Sigmoid colon (tissue), 4 donors: Measurements from ENCODE around the gene MRPL9.

Source experiments
- CTCF ChIP-seq, 4 experiments: fragments of 450-650 bp in 3 of 4; fragments of 200-600 bp in 1 of 4; IDR thresholded peaks; one replicate each; pipeline ENCODE4 v1.5.1; 2016 to 2019; ENCODE audit warnings: antibody characterized with exemption in 4 of 4, mild to moderate bottlenecking in 3 of 4, moderate library complexity in 2 of 4
- EP300 ChIP-seq, 4 donors: sonication (generic); formaldehyde crosslinking; IDR thresholded peaks; one replicate each; pipeline ENCODE4 v1.6.1; 2017; ENCODE audit warnings: antibody characterized with exemption in 4 of 4
- POLR2AphosphoS5 ChIP-seq, 4 donors: sonication (generic); formaldehyde crosslinking; IDR thresholded peaks; one replicate each; pipeline ENCODE4 v1.6.1; 2017; ENCODE audit warnings: antibody characterized with exemption in 4 of 4

DNA sequence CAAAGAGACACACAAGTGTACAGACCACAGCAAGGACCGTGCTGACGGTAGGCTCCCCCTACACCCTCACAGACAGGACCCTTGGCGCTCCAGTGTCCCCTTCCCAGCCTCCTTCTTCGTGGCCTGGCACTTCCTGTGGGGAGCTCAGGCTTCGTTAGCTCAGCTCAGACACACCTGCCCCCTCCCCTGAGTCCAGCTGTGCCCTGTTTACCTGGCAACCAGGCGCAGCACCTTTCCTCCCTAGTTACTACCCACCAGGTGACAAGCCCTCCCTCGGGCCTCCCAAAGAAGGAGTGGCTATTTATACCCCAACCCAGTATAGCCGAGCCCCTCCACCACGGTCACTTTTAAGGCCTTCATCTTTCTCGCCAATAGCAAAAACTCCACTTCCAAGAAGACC is 51.3 kb downstream of the MRPL9 start:
- TF ChIP-seq CTCF (IDR thresholded peaks at IDR 0.05) (no peak), EP300 (IDR thresholded peaks at IDR 0.05) (no peak), POLR2AphosphoS5 (IDR thresholded peaks at IDR 0.05) (no peak)
